ENCODE results near the gene DSE.

GRCh38 chr6:116412270-116412669 is 41.5 kb downstream of the DSE start:
- TF ChIP-seq TAF1 (IDR thresholded peaks at IDR 0.05; ENCODE audit: borderline replicate concordance, insufficient read depth, low read length) (no peak), FOXP2 (optimal IDR thresholded peaks at IDR 0.05; ENCODE audit: borderline replicate concordance, extremely low read depth, extremely low read length, insufficient read depth) (no peak), POLR2AphosphoS5 (IDR thresholded peaks at IDR 0.05; ENCODE audit: low read depth, low read length) (no peak)
